GM18870 (cell line): ENCODE measurements around the gene POU2AF2.
"Not testable (repeated sequence)": the region's sequence is repeated elsewhere in the genome, so short reads cannot be mapped to it uniquely, and the experiment has no call there.

Source experiments
- ATAC-seq: cut with Tn5 transposase; IDR thresholded peaks from one replicate; pipeline ENCODE4 v1.9.1; 2021; ENCODE audit warnings: moderate library complexity; ENCODE audit not compliant: unreplicated experiment

Gene POU2AF2

GRCh38 chr11:111253630-111254029, 8.1 kb downstream of the POU2AF2 start:
- no peak for ATAC-seq

GRCh38 chr11:111258046-111258445, 12.5 kb downstream of the POU2AF2 start:
- ATAC-seq, result no peak

GRCh38 chr11:111259896-111260295, 14.4 kb downstream of the POU2AF2 start:
- ATAC-seq, result no peak

DNA sequence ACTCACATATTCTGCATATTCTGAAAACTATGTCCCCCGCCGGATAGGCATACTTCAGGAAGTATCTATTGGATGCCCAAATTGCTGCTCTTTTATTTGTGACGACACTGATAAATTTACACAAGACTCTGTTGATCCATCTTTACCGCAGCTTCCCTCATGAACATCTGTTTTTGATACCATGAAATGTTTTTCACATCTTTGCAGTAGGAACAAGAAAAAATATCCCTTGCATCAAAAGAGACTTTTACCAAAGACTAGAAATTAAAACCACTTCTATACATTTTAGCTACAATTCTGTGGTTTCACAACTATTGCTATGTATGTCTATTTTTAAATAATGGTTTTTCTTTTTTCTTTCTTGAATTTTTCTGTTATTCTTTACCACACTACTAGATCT, 15.3 kb downstream of the POU2AF2 start:
- no peak for ATAC-seq

DNA sequence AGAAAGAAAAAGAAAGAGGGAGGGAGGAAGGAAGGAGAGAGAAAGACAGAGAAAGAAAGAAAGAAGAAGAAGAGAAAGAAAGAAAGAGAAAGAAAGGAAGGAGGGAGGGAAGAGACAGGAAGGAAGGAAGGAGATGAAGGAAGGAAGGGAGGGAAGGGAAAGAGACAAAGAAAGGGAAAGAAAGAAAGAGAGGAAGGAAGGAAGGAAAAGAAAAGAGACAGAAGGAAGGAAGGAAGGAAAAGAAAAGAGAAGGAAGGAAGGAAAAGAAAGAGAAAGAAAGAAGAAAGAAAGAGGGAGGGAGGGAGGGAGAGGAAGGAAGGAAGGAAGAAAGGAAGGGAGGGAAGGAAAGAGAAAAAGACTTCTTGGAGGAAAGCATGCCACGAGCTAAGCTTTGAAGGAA, 19.1 kb downstream of the POU2AF2 start:
- ATAC-seq, result no peak

DNA sequence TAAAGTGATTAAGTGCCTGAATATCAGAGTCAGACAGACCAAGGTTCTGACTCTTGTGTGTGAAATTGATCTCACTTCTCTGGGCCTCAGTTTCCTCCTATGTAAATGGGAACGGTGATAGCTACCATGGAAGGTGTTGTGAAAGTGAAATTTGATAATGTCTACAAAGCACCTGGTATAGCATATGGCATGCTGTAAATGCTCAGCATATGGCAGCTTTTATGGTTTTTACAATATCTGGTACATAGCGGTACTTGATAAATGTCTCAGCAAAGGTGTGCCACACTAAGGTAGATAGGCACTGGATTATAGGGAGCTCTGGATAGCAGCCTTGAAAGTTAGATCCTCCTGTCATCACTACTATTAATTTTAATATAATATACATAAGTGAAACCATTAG, 19.9 kb downstream of the POU2AF2 start:
- no peak for ATAC-seq

- not testable (repeated sequence) for ATAC-seq
Measured at GRCh38 chr11:111268303-111268702, 22.8 kb downstream of the POU2AF2 start.

- no peak for ATAC-seq
Measured at GRCh38 chr11:111269146-111269868, 23.8 kb downstream of the POU2AF2 start.

- no peak for ATAC-seq
Measured at GRCh38 chr11:111272420-111272819, 26.9 kb downstream of the POU2AF2 start.

DNA sequence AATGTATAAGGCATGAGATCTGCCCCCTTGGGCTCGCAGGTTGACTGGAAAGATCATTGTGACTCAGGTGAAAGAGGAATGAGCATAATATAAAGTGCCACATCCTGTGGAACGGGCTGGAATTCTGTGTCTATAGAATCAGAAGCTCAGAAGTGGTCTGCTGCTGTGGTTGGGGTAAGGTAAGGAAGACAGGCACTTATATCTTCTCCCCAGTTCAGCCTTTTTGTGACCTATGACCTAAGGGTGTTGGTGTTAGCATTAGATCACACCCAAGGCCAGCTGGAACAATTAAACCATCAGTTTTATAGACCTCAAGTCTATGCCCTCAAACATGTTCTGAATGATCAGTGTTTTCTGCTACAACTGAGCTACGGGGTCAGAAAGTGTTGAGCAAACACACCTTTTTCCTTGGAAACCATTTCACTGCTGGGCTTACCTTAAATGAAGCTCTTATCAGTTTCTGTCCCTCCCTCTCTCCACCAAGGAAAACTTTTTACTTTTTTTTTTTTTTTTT, 37.1 kb downstream of the POU2AF2 start:
- ATAC-seq, result no peak

GRCh38 chr11:111283945-111284481, 38.5 kb downstream of the POU2AF2 start:
- ATAC-seq, result no peak

DNA sequence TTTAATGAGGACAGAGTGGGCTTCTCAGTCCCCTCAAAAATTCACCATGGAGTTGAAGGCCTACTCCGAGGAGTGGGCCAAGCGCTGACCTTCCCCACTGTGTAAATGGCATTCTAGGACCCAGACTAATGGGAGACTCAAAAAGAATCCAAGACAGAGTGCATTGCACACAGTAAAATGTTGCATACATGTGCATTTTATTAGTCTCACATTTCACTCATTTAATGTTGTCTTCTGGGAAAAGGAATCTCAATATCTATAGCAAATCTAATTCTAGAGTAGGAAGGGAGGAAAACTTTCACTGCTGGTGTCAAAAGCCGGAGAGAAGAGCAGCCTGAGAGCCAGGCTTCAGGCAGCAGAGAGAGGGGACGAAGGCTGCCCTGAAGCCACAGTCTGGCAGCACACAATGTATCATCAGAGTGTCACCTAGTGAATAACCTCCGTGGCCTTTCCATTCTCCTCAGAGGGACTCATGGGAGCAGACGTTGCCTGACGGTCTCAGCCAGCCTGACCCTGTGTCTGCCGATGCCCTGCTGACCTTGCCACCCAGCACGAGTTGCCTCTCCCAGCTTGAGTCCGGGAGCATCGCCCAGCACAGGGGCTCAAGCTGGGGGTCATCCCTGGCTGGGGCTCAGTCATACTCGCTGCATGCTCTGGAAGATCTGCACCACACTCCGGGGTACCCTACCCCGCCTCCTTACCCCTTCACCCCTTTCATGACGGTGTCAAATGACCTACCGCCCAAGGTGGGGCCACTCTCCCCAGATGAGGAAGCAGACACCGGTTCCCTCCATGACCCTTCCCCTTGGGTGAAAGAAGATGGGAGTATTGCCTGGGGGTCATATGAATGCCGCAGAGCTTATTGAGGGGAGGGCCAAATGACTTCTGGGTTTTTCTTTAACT, 39.9 kb downstream of the POU2AF2 start:
- no peak for ATAC-seq

- no peak for ATAC-seq
Measured at GRCh38 chr11:111291764-111292163, 46.2 kb downstream of the POU2AF2 start.

- not testable (repeated sequence) for ATAC-seq
Measured at GRCh38 chr11:111292408-111292807, 46.9 kb downstream of the POU2AF2 start.

GRCh38 chr11:111296196-111296595, 50.7 kb downstream of the POU2AF2 start:
- no peak for ATAC-seq

DNA sequence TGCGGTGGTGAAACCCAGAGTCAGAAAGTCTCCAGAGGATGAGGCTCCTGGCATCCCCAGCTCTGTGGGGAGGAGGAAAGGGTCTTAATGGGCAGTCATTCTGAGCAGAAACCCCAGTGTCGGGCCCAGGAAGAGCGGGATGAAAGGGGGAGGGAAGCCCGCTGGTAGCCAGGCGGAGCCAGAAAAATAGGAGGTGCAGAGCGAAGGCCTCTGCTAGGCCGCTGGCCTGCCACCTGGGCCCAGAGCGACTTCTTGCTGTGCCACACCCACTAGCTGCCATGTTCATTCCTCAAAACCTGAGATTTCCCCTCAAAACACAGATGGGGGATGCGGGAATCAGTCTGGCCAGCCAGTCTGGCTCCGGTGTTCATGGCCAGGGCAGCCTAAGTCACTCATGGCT, 52.2 kb downstream of the POU2AF2 start:
- no peak for ATAC-seq

GRCh38 chr11:111298413-111299100, 53.0 kb downstream of the POU2AF2 start, which contains the start of gene POU2AF3:
Gene POU2AF3 (plus strand): TSS chr11:111298546. CDS start chr11:111298582, 36 bp downstream.
- no peak for ATAC-seq

GRCh38 chr11:111299101-111300026, 53.8 kb downstream of the POU2AF2 start:
- no peak for ATAC-seq

DNA sequence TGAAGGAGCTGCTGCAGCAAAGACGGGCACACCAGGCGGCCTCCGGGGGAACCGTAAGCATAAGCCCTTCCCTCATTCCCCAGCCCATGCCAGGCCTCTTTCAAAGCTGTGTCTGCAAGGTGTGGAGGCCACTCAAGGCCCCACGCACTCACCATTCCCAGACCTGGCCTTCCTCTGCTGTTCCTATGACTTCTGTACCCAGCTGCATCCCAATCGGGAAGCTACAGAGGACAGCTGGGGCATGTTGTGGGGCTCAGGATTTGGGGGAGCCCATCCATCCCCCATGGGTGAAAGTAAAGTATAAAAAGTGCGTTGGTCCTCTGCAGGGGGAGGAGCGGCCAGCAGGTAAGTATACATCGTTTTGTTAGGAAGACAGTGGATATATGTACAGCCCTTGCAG, 55.0 kb downstream of the POU2AF2 start:
- no peak for ATAC-seq
